NCI-H345 (cell line): ENCODE measurements around the gene SERTAD4.
"Not testable (repeated sequence)": the region's sequence is repeated elsewhere in the genome, so short reads cannot be mapped to it uniquely, and the experiment has no call there.

Experiments
- DNase-seq: peaks from one replicate; lab custom pipeline; 2025; lab: John Stamatoyannopoulos, UW

Gene SERTAD4

DNA sequence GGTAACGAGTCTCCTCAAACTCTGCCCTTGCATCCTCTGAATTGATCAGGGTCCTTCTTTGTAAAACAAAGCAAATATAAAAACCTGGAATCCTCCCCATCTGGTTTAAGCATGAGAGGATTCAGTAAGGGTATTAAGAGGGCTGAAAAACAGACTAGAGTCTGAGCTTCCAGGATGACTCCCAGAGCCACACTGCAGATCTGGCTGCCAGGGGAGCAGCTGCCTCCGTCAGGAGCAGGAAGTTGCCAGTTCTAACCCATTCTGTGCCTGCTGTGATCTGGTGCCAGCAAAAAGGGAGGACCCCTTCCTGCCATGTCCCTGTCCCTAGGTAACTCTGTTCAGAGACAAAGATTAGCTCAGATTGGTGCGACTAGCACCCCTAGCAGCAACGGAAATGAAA lies 27.5 kb downstream of the SERTAD4 start:
- no peak for DNase-seq

DNA sequence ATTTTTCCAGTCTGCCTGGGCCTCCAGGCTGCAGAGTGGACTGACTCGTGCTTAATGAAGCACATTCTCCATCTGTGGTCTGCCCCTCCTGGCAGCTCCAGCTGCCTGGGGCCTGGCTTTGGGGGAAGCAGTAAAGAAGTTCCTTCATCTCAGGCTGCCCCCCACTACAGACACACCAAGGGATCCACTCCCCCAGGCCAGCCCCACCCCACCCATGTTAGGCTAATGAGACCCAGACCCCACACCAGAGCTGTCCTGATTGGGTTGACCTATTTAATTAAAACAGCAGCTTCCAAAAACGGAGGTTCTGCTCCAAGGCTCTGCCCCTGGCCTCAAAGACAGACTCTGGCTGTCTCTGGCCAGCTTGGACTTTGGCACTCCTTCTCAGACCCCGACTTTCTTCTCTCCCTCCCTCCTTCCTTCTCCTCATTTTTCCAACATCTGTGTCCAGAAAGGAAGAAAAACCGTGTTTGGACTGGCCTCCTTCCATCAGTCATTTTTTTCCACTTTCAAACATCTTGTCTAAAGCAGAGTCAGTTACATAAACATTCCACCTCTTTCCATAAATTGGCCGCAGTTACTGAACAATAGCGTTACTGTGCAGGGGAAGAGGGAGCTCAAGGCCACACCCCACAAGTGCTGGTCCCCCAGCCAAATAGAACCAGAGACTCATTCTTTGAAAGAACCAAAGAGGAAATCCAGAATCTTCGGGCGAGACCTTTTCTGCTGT lies 29.7 kb downstream of the SERTAD4 start:
- DNase-seq: no peak

DNA sequence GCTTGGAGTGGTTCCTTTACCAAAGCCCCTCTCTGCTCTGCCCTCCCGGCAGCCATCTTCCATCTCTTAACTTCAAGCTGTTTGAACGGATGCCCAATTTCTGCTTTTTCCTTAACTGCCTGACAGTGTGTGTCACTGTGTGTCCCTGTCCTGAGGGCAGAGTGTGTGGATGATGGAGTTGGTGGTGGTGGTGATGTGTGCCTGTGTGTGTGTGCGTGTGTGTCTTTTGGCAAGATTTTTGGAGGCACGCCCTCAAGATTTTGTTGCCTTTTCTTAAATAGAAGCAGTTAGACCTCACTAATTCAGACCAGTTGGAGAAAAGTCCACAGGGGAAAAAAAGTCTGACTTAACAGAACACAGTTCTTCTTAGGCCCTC lies 30.3 kb downstream of the SERTAD4 start:
- no peak for DNase-seq

DNA sequence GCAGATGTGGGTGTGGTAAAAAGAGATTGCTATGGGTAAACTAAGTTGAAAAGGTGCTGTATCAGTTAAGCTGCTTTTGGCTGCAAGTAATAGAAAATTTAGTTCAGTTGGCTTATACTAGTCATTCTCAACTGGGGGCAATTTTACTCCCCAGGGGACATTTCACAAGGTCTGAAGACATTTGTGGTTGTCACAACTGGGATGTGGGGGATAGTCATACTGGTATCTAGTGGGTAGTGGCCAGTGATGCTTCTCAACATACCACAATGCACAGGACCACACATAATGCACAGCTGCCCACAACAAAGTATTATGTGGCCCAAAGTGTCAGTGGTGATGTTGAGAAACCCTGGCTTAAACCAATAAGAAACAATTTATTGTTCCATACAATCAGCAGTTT lies 31.4 kb downstream of the SERTAD4 start:
- DNase-seq: no peak

DNA sequence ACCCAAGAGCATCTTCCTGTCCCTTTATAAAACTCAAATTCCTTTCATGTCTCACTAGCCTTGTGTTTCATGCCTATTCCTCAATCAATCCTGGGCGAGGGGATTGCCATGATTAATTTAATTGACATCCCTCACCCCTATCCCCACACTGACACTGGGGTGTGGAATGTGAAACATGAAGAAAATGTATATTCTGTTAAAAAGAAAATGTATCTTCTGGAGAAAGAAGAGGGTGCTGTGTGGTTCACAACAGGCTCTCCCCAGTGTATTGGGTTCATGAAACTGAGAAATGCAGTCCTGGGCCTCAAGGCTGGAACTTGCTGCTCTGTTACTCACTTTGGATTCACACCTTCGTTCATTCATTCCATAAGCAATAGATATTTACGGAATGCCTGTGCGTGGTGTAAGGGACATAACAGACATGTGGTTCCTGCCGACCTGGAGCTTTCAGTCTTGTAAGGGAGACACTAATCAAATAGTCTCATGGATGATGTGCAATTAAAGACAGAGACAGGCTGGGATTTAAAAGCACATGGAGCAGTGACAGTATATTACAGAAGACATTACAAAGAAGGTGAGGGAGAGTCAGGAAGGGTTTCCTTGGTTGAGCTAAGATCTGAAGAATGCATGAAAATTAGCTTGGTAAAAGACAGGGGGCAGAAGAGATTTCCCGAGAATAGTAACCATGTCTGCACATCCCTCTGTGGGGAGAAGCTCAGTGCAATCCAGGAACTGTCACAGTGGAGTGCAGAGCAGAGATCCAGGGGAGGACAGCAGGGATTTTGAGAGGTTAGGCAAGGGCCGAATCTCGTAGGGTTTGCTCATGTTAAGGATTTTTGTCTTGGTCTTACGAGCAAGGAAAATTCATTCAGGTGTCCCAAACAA lies 32.1 kb downstream of the SERTAD4 start:
- no peak for DNase-seq

DNA sequence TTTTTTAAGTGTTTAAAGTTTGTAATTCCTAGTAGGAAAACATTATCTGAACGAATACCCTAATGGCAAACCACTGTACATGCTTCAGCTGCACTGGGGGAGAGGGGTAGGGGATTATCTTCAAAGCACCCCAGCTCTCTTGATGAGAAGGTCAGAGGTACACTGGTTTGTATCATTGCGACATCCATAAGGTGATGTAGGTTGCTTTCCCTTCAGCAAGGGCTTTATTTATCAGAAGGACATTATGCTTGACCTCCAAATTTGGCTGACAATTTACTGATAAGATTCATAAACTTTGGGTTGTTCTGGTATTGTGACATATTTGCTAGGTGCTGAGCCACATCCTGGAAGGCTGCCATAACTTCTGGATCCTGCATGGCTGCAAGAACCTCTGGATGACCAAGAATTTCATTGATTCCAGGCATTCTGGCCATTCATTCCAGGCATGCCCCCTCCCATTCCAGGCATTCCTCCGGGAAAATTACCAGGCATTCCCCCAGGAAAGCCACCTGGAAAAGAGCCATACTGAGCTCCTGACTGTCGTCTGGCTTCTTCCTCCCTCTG lies 32.9 kb downstream of the SERTAD4 start:
- not testable (repeated sequence) for DNase-seq

DNA sequence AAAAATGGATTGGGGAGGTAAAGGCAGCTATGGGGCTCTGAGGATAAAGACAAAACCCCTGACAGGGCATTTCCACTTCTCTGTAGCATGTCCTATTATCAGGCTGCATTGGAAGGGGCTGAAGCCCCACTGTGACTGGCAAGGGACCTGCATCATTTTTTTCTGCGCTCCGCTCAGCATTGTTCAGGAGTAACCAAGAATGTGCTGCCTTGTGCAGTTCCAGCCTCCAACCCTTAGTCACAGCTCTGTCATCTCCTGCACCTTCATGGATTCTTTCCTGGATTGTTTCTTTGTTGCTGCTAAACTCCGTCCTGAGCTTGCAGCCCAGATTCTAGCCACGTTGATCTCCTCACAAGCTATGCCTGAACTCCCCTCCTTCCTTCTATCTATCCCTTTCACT lies 37.4 kb downstream of the SERTAD4 start:
- no peak for DNase-seq

DNA sequence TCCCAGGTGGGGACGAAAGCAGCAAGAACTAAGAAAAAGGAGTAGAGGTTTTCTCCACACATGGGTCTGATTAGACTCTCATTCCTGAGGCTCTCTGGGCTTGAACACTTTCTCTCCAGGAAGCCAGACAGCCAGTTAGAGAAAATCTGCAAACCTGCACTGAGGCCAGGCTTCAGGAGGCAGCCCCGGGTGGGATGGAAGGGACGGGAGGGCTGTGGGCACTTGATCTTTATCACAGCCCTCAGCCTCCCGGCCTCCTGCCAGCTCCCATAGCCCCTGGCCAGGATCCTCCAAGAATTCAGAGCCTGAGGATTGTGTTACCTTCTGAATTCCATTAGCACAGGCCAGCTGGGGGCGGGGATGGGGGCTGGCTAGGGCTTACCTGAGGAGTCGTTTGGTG lies 40.1 kb downstream of the SERTAD4 start:
- DNase-seq: no peak

DNA sequence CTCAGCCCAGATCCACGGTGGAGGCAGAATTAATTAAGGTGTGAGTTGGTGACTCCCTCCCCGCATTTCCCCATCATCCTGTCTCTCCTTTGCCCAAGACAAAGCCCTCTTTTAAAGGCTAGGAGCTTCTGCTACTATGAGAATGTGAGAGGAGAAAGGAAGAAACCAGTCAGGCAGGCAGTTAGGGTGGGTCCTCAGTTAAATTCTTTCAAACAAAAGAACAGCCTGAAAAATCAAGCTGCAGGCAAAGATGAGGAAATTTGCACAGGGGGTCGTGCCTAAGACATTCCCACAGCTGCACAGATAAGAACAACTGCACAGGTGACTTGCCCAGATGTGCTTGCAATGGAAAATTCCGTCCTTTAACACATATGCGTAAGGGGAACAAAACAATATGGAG lies 47.6 kb downstream of the SERTAD4 start:
- DNase-seq: no peak

DNA sequence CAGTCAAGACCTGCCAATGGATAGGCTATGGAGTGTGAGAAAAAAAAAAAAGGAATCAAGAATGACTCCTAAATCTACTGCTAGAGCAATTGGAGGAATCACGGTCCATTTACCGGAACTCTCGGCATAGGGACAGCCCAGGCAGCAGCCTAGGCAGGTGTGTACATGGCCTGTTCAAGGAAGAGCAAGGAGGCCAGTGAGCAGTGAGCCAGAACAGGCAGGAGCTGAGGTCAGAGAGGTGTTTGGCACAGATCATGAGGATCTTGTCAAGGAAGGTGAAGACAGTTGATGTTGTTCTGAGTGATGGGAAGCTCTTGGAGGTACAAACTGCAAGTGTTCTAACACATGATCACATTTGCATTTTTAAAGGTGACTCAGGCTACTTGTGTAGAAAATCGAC lies 55.5 kb downstream of the SERTAD4 start:
- DNase-seq: no peak

DNA sequence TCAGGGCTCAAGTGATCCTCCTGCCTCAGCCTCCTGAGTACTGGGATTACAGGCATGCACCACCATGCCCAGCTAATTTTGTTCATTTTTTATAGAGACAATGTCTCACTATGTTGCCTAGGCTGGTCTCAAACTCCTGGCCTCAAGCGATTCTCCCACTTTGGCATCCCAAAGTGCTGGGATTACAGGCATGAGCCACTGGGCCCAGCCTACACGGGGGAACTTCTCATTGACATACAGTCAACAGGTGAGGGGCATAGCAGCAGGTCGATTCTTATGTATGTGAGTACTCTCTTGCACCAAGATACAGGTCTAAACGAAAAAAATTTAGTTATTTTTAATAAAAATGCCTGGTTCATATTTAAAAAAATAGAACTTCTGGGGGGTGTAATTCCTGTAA lies 56.7 kb downstream of the SERTAD4 start:
- no peak for DNase-seq

DNA sequence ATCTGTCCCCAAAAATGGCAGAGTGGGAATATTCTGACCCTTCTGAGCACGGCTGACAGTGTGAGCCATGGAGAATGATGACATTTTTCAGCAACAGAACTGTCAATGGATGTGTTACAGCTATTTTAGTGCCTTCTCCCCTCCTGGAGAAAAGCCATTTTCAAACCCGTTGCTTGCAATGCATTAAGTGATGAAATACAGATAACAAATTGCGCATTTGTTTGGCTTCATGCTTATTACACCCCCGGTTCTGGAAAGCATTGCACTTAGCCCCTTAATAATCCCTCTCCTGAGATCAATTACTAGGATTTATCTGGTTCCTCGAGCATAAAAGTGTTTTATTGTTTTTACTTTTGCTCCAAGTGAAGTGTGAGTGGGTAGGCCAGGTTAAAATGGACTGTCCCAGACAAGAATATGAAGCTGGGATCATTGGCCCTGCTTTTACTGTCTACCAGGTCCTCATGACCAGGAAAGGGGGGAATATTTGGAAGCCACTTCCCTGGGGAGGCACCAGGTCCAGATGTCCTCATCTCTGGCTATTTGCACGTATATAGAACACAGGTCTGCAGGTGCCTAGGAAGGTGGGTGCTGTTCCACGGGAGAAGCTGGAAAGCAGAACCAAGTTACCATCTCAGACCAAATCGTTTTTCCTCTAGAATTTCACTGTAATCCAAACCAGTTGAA lies 58.6 kb downstream of the SERTAD4 start:
- DNase-seq: no peak

DNA sequence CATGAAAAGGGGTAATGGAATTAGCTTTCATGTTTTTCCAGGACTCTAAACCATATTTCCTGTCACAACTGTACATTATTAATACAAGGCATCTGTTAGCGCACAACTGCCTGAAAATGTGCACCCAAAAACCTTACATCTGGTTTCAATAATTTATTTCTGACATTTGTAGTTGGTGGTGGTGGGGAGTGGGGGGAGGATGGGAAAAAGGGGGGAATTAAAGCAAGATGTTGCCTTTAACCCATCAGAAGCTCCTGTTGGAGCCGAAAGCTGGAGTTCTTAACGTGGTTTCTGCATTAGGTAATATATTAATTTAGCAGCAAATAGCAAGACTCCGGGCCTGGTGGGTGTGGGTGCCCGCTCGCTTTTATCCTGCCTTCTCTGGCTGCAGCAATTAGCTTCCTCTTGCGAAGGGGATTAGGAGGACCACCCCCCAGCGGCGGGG lies 59.2 kb downstream of the SERTAD4 start:
- no peak for DNase-seq

DNA sequence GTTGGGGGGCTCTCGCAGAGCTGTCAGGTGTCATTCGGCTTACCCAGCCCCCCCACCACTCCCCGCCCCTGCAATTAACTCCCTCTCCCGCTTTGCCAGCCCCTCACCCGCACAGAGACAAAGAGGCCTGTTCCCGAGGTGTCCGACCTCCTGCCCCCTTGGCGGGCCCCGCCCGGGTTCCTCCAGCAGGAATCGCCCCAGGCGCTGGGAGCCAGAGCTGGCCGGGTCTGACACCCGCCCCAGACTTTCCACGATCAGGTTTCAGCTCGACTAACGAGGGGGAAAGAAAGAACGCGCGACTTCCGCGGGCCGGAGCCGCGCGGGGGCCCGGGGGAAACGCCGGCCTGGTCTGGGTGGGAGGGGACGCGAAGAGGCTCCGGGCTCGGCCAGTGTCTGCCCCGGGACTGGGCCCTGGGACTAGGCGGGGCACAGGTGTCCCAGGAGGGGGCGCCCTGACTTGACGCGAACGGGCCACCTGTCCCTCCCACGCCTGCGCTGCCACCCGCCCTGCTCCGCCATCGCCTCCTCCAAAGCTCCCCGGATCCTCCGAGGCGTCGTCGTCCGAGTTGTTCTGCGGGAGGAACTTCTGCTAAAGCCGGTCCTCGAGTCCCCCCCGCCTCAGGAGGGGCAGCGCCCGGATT lies 59.8 kb downstream of the SERTAD4 start:
- DNase-seq: no peak

DNA sequence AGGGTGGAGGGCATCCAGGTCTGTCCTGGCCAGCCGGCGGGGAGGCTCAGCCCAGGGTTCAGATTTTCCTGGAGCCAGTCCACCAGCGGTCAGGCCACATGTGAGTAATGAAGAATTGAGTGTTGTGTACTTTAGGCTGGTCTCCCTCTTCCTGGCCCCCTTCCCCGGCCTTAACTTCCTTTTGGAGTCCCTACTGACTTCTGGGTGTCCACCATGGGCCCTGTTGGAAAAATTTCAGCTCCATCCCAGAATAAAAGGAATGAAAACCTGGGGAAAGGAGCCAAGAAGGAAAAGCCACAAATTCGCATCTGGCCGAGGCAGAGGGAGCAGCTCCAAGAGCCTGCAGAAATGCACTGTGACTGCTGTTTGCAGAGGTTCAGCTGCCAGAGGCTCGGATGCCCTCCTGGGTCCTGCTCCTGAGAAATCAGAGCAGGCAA lies 60.6 kb downstream of the SERTAD4 start:
- DNase-seq: no peak

DNA sequence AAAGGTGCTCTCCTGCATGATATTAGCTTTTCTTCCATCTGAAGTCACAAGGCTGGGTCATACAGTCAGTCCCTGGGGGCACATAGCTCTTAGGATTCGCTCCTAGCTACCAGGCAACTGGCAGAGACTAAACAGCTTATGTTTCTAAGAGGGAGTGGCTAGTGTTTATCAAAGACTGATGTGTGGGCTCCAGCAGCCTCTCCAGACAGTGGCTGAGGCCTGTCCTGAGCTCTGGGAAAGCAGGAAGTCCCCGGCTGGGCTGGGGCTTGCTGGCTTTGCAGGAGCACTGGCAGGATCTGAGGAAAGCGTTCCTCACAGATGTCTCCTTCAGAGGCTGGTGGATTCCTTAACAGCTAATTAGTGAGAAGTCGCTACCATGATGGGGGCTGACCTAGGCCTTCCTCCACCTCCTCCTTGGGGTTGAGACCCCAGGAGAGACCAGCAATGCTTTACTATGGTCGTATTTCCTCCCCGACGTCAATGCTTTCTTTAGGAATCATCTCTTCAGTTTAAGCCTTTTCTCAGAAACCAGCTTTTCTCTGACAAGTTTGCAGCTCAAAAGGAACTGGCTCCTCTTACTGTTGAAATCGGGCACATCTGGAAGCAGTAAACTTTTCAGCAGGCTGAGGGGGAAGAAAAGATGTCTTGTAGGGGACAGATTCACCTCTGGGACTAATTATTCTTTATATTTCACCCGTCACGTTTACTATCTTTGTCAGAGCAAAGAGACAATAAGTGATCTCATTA lies 62.6 kb downstream of the SERTAD4 start:
- peak; percentile 68 for DNase-seq
